ENCODE results near the gene EBI3.
"Not testable (repeated sequence)": the region's sequence is repeated elsewhere in the genome, so short reads cannot be mapped to it uniquely, and the experiment has no call there.

EBI3 gene

DNA sequence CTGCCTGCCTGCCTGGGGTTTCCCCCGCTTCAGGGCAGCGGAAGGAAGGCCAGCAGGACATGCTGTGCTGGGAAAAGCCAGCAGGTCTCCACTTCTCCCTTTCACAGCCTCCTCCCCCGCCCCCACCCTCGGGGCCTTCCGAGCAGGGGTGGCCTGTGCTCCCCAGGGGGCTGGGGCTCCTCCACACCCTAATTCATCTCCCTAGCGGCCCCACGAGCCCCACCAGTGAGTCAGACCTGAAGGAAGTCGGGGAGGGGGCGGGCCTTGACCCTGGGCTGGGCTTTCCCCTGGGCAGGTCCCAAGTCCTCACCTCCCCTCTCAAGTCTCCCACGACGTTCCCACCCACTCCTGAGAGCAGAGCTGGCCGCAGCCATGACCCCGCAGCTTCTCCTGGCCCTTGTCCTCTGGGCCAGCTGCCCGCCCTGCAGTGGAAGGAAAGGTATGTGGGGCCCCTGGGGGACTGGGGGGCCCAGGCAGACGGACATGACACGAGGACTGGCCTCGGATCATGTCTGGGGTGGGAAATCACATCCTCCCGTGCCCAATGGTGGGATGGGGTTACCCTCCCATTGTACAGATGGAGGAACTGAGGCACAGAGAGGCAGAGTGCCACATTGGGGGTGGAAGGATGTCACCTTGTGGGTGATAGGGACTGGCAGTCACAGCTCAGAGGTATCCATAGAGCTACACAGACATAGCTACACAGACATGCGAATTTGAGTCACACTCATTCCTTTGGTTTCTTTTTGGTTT lies at the start of gene EBI3:
EBI3 (plus strand) TSS at position 345 of the 753 bp plus-strand sequence; CDS start at position 373, 28 bp downstream.
- DNase-seq (ENCODE audit: low read depth in 2 of 2, low spot score in 1 of 2), result no peak

DNA sequence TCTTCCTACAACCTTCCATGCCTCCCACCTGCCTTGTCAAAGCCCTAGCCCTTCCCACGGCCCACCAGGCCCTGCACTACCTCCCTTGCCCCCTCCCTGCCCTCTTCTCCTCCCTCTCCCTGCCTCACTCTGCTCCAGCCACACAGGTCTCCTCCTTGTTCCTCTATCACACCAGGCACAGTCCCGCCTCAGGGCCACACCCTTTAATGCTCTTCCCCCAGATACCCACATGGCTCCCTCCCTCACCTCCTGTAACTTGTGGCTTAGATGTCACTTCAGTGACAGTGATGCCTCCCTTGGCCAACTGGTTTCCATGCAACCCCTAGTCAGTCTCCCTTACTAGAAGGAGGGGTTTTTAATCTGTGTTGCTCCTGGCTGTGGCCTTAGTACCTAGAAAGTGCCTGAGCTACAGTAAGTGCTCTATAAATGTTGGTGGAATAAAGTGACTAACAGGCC lies 48.2 kb upstream of the EBI3 start:
- no peak for DNase-seq (ENCODE audit: low read depth in 2 of 2, low spot score in 1 of 2)

GRCh38 chr19:4182084-4182810 lies 47.1 kb upstream of the EBI3 start, which contains the start of the genes ANKRD24 and SIRT6:
TSS of gene ANKRD24 (plus strand) at chr19:4182689. CDS start at chr19:4186426, 3,737 bp downstream.
TSS of gene SIRT6 (minus strand) at chr19:4182563. CDS start at chr19:4182539, 24 bp downstream.
- peak; percentile 87 to 95 for DNase-seq (ENCODE audit: low read depth in 2 of 2, low spot score in 1 of 2)

DNA sequence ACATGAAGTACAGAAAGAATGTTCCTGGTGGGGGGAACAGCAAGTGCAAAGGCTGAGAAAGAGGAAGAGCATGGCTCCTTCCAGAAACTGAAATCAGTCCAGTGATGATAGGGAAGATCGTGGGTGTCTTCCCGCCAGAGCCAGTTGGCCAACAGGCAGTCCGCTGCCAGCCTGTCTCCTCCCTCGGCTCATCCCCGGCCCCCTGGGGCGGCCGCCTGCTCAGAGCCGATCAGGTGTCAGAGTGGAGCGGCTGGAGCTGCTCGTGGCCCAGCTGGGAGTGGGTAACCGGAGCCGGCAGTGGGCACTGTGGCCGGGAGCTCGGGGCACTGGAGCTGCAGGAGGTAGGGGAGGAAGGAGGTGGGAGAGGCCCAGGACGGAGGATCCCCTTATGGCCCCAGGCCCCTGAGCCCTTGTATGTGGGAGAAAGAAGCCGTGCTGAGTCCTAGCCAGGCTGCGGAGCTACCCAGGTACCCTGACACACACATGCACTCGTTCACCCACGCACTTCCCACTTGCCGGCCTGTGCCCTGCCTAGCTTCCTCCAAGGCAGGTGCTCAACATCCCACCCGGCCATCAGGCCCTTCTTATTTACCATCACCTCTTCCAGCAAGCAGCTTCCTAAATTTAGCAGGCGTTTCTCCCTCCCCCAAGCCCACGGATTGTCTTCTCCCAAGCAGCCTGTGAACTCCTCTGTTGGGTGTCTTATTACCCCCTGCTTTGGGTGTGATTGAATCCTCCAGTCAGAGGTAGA lies 45.2 kb upstream of the EBI3 start:
- DNase-seq (ENCODE audit: low read depth in 2 of 2, low spot score in 1 of 2), result no peak

DNA sequence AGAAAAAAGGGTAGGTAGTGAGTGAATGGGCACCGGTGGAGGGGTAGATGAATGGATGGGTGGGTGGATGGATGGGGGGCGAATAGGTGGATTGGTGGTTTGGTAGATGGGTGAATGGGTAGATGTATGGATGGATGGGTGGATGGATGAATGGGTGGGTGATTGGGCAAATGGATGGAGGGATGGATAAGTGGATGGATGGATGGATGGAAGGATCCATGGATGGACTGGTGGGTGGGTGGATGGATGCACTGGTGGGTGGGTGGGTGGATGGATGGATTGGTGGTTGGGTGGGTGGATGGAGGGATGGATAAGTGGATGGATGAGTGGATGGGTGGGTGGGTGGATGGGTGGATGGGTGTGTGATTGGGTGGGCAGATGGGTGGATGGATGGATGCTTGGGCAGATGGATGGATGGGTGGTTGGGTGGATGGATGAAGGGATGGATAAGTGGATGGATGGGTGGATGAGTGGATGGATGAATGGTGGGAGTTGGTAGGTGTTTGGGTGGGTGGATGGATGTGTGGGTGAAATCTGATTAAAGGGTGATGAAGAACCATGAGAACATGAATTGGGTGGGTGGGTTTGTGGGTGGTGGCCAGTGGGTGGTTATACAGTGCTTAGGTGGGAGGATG lies 44.5 kb upstream of the EBI3 start:
- no peak for DNase-seq (ENCODE audit: low read depth in 2 of 2, low spot score in 1 of 2)

DNA sequence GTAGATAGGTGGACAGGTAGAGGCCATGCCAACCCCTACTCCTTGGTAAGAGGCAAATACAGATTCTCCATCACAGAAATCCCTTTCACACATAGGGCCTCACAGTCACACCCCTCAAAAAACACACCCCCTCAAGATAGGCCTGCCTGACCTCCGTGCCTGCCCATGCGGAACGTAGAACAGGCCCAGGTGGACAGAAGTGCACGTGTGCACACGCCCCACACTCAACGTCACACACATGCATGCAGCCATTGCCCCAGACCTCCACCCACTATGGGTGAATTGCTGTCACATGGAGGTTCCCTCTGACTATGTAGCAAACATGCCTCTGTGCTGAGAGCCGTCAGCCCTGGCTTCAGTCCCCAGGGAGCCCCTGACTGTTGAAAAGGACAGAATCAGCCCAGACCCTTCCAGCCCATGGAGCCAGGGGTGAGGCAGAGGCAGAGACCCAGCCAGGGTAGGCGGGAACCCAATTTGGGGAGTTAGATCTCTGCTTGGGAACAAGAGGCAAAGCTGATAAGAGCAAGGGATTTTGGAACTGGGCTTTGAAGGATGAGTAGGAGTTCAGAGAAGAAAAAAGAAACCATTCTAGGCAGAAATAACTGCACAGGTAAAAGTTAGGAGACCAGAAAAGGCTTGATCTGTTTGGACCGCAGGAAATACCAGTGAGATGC lies 43.8 kb upstream of the EBI3 start:
- DNase-seq (ENCODE audit: low read depth in 2 of 2, low spot score in 1 of 2), result no peak

GRCh38 chr19:4186087-4186993 lies 43.0 kb upstream of the EBI3 start:
- peak; percentile 59 to 66 for DNase-seq (ENCODE audit: low read depth in 2 of 2, low spot score in 1 of 2)

- DNase-seq (ENCODE audit: low read depth in 2 of 2, low spot score in 1 of 2), result no peak
These were observed 41.8 kb upstream of the EBI3 start for GRCh38 chr19:4187313-4188122.

GRCh38 chr19:4189641-4190040 lies 39.7 kb upstream of the EBI3 start:
- DNase-seq (ENCODE audit: low read depth in 2 of 2, low spot score in 1 of 2), result no peak

DNA sequence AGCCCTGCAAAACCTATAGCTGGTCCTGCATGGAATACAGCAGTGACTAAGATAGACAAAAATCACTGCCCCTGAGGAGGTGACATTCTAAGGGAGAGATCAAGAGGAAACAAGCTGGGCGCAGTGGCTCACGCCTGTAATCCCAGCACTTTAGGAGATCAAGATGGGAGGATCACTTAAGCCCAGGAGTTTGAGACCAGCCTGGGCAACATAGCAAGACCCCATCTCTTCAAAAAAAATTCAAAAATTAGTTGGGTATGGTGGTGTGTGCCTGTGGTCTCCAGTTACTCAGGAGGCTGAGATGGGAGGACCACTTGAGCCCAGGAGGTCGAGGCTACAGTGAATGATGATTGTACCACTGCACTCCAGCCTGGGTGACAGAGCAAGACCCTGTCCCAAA lies 36.8 kb upstream of the EBI3 start:
- not testable (repeated sequence) for DNase-seq (ENCODE audit: low read depth in 2 of 2, low spot score in 1 of 2)

DNA sequence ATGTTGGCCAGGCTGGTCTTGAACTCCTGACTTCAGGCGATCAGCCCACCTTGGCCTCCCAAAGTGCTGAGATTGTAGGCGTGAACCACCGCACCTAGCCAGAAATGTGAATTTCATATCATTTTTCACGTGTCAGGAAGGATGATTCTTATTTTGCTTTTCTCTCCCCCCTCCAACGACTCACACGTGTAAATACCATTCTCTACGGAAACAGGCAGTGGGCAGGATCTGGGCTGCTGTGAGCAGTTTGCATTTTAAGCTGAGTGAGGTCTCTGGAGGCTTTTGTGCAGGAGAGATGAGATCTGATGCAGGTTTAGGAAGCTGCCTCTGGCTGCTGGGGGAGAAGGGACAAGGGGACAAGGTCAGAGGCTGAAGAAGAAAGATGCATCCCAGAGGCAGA lies 35.0 kb upstream of the EBI3 start:
- DNase-seq (ENCODE audit: low read depth in 2 of 2, low spot score in 1 of 2), result no peak

DNA sequence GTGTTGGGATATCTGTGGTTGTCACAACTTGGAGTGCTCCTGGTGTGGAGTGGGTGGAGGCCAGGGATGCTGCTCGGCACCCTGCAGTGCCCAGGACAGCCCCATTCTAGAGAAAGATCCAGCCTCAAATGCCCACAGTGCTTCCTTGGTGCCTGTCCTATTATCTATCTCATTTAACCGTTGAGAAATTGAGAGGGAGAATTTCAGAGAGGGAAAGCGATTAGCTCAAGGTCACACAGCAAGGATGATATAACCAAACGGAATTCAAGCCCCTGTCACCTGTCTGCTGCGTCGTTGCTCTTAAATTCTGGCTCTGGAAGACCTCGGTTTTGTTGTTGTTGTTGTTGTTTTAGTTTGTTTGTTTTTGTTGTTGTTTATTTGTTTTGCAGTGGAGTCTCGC lies 33.3 kb upstream of the EBI3 start:
- DNase-seq (ENCODE audit: low read depth in 2 of 2, low spot score in 1 of 2), result no peak

DNA sequence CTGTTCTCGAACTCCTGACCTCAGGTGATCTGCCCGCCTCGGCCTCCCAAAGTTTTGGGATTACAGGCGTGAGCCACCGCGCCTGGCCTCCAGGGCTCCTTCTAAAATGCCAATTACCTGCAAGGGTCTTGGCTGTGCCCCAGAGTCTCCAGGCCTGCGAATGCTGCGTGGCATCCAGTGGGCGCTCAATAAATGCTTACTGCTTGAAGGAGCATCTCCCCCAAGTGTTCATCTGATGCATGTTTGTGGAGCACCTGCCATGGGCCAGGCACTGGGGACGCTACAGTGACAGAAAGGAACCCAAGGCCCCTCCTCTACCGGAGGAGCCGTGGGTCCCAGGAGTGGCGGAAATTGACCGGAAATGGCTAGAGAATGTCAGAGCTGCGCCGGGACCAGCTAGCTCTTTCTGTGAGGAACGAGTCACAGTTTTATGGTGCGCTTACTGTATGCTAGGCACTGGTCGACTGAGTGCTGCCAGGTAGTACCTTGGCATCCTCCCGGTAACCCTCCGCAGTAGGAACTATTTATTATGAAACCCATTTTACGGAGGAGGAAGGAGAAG lies 32.7 kb upstream of the EBI3 start:
- DNase-seq (ENCODE audit: low read depth in 2 of 2, low spot score in 1 of 2), result no peak

- no peak for DNase-seq (ENCODE audit: low read depth in 2 of 2, low spot score in 1 of 2)
These were observed 32.1 kb upstream of the EBI3 start for GRCh38 chr19:4197228-4197624.

DNA sequence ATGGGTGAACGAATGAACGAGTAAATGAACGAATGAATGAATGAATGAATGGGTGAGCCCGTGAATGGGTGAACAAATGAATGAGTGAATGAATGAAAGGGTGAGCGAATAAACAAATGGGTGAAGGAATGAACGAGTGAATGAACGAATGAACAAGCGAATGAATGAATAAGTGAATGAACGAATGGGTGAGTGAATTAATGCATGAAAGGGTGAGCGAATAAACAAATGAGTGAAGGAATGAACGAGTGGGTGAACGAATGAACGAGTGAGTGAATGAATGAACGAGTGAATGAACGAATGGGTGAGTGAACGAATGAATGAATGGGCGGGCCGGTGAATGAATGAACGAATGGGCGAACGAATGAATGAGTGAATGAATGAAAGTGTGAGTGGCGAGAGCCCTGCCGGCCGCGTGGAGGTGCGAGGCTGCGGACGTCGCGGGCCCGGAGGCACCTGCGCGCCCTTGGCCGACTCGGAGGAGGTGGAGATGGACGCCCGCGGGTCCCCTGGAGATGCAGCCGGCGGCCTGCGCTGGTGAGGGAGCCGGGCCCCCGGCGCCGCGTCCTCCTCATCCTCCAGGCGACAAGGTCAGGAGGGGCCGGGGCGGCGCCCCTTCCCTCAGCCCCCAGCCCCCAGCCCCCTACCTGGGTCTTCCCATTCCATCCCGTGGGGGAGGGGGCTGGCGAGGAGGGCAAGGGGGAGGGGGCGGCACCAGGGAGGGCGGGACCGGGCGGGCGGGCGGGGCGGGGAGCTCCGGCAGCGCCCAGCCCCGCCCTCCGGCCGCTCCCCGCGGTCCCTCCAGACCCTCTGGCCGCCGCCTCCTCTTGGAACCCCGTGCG lies 31.5 kb upstream of the EBI3 start:
- no peak for DNase-seq (ENCODE audit: low read depth in 2 of 2, low spot score in 1 of 2)

DNA sequence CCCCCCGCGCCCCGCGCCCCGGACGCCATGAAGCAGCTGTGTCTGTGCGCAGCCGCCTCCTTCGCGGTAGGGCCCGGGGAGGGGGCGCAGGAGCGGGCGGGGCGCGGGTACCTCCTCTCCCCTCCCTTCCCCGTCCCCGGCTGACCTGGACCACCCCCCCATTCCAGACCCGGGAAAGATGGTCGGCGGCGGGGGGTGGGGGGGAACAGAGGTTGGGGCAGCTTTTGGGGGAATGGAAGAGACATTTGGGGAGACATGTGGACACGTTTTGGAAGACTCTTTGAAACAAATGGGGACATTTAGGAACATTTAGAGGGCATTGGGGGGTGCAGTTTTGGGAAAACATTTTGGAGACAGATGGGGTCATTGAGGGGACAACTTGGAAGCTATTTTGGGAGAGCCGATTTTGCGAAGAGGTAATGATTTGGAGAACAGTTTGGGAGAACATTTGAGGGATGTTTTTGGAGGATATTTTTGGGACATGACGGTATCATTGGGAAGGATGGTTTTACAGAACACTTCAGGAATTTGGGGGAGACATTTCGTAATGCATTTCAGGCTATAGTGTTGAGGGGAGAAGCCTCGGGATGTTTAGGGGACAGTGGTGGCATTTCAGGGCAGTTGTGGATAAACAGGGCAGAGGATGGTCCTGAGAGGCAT lies 30.7 kb upstream of the EBI3 start:
- DNase-seq (ENCODE audit: low read depth in 2 of 2, low spot score in 1 of 2), result no peak

- no peak for DNase-seq (ENCODE audit: low read depth in 2 of 2, low spot score in 1 of 2)
These were observed 29.5 kb upstream of the EBI3 start for GRCh38 chr19:4199699-4200293.
